Stimulated activated CD4-positive, alpha-beta T cell treated with anti-CD3 and anti-CD28 coated beads, Interleukin-2, amount 100 ng/mL, for 4 hours (primary cell): Measurements from ENCODE around the gene TFAP2B.

Source experiments
- DNase-seq: peaks from one replicate; pipeline ENCODE4 v3.0.0-alpha.2; 2020; ENCODE audit warnings: low read depth

The TFAP2B gene

GRCh38 chr6:50825375-50826036 is 6.8 kb downstream of the TFAP2B start:
- DNase-seq, result no peak

- DNase-seq, result no peak
Observed at GRCh38 chr6:50826037-50826761, 7.5 kb downstream of the TFAP2B start.

GRCh38 chr6:50826803-50827202 is 8.1 kb downstream of the TFAP2B start:
- no peak for DNase-seq

- no peak for DNase-seq
Observed at GRCh38 chr6:50829049-50829448, 10.4 kb downstream of the TFAP2B start.

- DNase-seq, result no peak
Observed at GRCh38 chr6:50829898-50830444, 11.3 kb downstream of the TFAP2B start.

GRCh38 chr6:50831186-50831585 is 12.5 kb downstream of the TFAP2B start:
- DNase-seq, result no peak

GRCh38 chr6:50832912-50833311 is 14.2 kb downstream of the TFAP2B start:
- no peak for DNase-seq

GRCh38 chr6:50834929-50835410 is 16.3 kb downstream of the TFAP2B start:
- no peak for DNase-seq

- DNase-seq, result no peak
Observed at GRCh38 chr6:50836231-50836630, 17.6 kb downstream of the TFAP2B start.

GRCh38 chr6:50837589-50838445 is 19.1 kb downstream of the TFAP2B start:
- DNase-seq, result no peak

GRCh38 chr6:50840112-50840810 is 21.6 kb downstream of the TFAP2B start:
- DNase-seq, result no peak

- no peak for DNase-seq
Observed at GRCh38 chr6:50840811-50841192, 22.1 kb downstream of the TFAP2B start.

GRCh38 chr6:50842446-50842845 is 23.8 kb downstream of the TFAP2B start:
- no peak for DNase-seq

- no peak for DNase-seq
Observed at GRCh38 chr6:50842861-50843384, 24.3 kb downstream of the TFAP2B start.

- DNase-seq, result no peak
Observed at GRCh38 chr6:50843842-50844241, 25.2 kb downstream of the TFAP2B start.

- no peak for DNase-seq
Observed at GRCh38 chr6:50845499-50846143, 26.9 kb downstream of the TFAP2B start.

- DNase-seq, result no peak
Observed at GRCh38 chr6:50846144-50846851, 27.6 kb downstream of the TFAP2B start.

- no peak for DNase-seq
Observed at GRCh38 chr6:50846852-50847155, 28.1 kb downstream of the TFAP2B start.

GRCh38 chr6:50847890-50848594 is 29.4 kb downstream of the TFAP2B start:
- DNase-seq, result no peak
